Measurements from ENCODE around the gene TENT5A. TPM values are rescaled to one million over a fixed set of nuclear protein-coding genes. Genes with fewer than 3 reads are reported as not detected.

The TENT5A gene
- total RNA-seq, 1 donor from 2014 or later, result 0.63 TPM

DNA sequence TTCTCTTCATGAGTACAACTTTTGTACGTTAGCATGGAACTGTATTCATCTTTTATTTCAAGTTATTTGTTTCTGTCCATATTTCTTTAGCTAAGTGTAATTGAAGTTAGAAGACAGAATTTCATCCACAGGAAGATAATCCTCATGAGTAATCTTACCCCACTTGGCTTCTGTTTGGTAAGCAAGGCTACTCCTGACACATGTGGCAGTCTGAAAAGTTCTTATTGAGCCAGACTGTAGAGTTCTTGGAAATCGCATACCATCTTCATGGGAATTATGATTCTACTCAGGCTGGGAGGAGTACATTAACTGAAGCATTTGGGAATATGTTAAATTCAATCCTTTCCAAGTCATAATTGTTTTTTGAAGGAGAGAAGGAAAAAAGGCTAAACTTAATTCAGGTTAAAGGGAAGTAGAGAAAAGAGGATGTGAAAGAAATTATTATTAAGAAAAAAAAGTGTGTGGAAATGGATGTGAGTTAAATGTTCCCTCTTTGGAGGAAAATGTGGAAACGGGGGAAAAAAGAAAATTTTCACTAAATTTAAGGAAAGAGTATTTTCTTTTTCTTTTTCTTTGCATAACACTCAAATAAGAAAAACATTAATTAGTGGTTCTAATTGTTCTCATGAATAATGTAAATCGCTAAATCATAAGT is 41.5 kb upstream of the TENT5A start:
- TF ChIP-seq, protein P1, sequence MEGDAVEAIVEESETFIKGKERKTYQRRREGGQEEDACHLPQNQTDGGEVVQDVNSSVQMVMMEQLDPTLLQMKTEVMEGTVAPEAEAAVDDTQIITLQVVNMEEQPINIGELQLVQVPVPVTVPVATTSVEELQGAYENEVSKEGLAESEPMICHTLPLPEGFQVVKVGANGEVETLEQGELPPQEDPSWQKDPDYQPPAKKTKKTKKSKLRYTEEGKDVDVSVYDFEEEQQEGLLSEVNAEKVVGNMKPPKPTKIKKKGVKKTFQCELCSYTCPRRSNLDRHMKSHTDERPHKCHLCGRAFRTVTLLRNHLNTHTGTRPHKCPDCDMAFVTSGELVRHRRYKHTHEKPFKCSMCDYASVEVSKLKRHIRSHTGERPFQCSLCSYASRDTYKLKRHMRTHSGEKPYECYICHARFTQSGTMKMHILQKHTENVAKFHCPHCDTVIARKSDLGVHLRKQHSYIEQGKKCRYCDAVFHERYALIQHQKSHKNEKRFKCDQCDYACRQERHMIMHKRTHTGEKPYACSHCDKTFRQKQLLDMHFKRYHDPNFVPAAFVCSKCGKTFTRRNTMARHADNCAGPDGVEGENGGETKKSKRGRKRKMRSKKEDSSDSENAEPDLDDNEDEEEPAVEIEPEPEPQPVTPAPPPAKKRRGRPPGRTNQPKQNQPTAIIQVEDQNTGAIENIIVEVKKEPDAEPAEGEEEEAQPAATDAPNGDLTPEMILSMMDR (conservative IDR thresholded peaks at IDR 0.05; ENCODE audit: low read depth, low read length), result no peak
- H3K4me3 ChIP-seq (ENCODE audit: low read depth, low read length), result no peak overlapping the region
- no peak for DNase-seq (ENCODE audit: low read depth)

DNA sequence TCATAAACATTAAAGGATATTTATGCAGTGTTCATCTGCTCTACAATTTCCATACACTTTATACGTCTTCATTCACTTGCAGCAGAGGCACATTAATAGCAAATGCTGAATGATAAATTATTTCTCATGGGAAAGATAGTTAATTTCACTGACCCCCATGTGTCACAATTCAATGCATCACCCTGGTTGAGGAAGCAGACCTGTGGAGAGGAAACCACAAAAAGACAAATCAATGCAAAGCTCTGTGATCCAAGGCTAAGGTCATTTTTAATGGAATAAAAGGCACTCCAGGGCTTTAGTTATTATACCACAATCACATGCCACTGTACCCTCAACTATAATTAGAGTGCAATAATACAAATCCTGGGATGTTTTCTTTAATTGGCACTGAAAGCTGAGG is 40.3 kb upstream of the TENT5A start:
- no peak for DNase-seq (ENCODE audit: low read depth)
- TF ChIP-seq, protein P1 (conservative IDR thresholded peaks at IDR 0.05; ENCODE audit: low read depth, low read length), result no peak
- H3K4me3 ChIP-seq (ENCODE audit: low read depth, low read length), result no peak overlapping the region

DNA sequence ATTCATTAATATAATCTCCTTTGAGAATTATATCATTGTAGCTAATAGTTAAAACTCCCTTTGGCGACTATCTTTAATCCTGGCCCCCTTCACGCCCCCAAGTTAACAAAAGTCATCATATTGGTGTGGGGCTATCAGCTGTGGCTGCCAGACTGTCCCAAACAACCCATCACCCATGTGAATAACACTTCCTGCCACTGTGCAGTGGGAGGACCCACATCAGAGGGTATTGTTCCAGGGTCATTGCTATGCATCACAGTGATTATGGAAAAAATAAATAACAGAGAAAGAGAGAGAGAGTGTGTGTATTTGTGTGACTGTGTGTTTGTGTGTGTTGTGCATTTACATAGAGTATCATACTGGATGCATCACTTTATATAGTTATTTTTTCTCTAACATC is 39.3 kb upstream of the TENT5A start:
- H3K4me3 ChIP-seq (ENCODE audit: low read depth, low read length), result no peak overlapping the region
- TF ChIP-seq, protein P1 (conservative IDR thresholded peaks at IDR 0.05; ENCODE audit: low read depth, low read length), result no peak
- no peak for DNase-seq (ENCODE audit: low read depth)

GRCh38 chr6:81790034-81790433 is 37.6 kb upstream of the TENT5A start:
- TF ChIP-seq, protein P1 (conservative IDR thresholded peaks at IDR 0.05; ENCODE audit: low read depth, low read length), result no peak
- DNase-seq (ENCODE audit: low read depth), result no peak
- H3K4me3 ChIP-seq (ENCODE audit: low read depth, low read length), result no peak overlapping the region

DNA sequence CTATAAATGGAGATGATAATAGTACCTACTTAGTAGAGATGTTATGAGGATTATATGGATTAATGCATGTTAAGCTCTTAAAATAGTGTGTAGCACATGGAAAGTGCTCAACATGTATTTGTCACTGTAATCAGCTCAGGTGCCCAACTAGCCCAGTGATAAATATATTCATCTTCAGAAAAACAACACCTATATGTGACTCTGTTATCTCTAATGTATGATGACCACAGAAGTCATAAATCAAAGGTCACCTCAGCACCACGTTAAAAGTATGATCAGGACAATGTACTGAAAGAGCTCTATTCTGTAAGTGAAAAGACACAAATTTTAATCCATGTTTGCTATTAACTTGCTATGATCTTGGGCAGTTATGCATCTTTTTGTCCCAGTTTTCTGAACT is 36.8 kb upstream of the TENT5A start:
- H3K4me3 ChIP-seq (ENCODE audit: low read depth, low read length), result no peak overlapping the region
- DNase-seq (ENCODE audit: low read depth), result no peak
- TF ChIP-seq, protein P1 (conservative IDR thresholded peaks at IDR 0.05; ENCODE audit: low read depth, low read length), result no peak

- H3K4me3 ChIP-seq (ENCODE audit: low read depth, low read length), result no peak overlapping the region
- TF ChIP-seq, protein P1 (conservative IDR thresholded peaks at IDR 0.05; ENCODE audit: low read depth, low read length), result no peak
- DNase-seq (ENCODE audit: low read depth), result no peak
These were observed 36.3 kb upstream of the TENT5A start for GRCh38 chr6:81788748-81789147.
